Measurements from ENCODE around the gene NMUR1.

Gene NMUR1

DNA sequence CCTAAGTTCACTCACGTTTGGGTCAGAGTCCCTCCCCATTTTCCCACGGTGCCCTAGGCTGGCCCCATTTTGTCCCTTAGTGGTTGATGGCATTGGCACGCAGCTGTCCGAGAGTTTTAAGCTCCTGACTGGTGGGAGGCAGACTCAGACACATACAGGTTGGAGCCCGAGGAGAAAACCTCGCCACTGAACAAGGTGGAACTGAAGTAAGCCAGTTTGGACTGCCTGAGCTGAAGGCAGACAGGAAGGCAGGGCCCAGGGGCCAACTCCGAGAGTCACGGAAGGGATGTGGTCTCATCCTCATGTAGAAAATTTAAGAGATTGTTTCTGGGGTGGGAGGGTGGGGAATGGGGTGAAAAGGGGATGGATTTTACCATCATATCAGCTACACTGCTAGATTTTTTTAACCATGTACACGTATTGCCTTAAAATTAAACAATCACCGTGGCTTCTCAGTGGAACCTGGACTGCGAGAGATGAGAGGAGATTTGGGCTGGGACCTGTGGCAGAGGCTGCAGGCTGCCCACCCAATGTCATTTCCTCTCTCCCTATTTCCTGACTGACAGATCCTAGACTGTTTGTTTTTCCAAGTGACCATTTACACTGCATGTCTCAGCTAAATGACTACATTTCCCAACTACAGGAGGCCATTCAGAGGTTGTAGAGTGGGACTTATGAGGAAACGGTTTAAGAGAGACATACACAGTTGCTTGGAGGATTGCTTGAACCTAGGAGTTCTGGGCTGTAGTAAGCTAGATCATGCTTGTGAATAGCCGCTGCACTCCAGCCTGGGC lies 19.4 kb upstream of the NMUR1 start:
- WGBS, 2 experiments (ENCODE audit: insufficient coverage in 2 of 2): 75 to 78% methylated on average over 5 to 11 of the region's 13 CpGs
- Histone ChIP-seq H3K9me3 (ENCODE audit: control insufficient read depth, low read length) (peaks cover 13% of the 10 kb centered on the region), H3K27ac (ENCODE audit: low read depth, low read length, severe bottlenecking) (no peak overlapping the region), H3K4me1 (ENCODE audit: control insufficient read depth, insufficient read depth, low read length, poor library complexity, severe bottlenecking) (no peaks in the 10 kb centered on the region), H3K4me3 (ENCODE audit: extremely low read depth, insufficient read depth, low read length, poor library complexity, severe bottlenecking) (no peak overlapping the region), H3K36me3 (ENCODE audit: control insufficient read depth, insufficient read depth, low read length) (no peaks in the 10 kb centered on the region)

DNA sequence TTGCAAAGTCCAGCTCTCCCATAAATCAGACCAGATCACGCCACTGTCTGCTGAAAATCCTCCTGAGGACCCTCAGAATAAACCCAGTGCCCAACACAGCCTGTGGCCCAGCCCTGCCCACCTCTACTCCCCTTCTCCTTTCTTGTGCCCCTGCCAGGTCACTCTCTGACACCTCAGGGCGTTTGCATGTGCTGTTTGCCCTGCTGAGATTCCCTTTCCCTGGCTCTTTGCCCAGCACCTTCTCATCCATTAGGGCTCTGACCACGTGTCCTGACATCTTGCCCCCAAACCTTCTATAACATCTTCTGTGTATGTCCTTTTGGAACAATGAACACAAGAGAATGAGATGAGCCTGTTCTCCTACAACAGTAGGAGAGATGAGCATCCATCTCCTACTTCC lies 18.5 kb upstream of the NMUR1 start:
- H3K9me3 ChIP-seq (ENCODE audit: control insufficient read depth, low read length): peaks cover 13% of the 10 kb centered on the region
- H3K27ac ChIP-seq (ENCODE audit: low read depth, low read length, severe bottlenecking): no peak overlapping the region
- no peak overlapping the region for H3K4me3 ChIP-seq (ENCODE audit: extremely low read depth, insufficient read depth, low read length, poor library complexity, severe bottlenecking)
- 70 to 78% methylated on average over 3 of the region's 3 CpGs for WGBS, 2 experiments (ENCODE audit: insufficient coverage in 2 of 2)
- no peaks in the 10 kb centered on the region for H3K36me3 ChIP-seq (ENCODE audit: control insufficient read depth, insufficient read depth, low read length)
- no peaks in the 10 kb centered on the region for H3K4me1 ChIP-seq (ENCODE audit: control insufficient read depth, insufficient read depth, low read length, poor library complexity, severe bottlenecking)

DNA sequence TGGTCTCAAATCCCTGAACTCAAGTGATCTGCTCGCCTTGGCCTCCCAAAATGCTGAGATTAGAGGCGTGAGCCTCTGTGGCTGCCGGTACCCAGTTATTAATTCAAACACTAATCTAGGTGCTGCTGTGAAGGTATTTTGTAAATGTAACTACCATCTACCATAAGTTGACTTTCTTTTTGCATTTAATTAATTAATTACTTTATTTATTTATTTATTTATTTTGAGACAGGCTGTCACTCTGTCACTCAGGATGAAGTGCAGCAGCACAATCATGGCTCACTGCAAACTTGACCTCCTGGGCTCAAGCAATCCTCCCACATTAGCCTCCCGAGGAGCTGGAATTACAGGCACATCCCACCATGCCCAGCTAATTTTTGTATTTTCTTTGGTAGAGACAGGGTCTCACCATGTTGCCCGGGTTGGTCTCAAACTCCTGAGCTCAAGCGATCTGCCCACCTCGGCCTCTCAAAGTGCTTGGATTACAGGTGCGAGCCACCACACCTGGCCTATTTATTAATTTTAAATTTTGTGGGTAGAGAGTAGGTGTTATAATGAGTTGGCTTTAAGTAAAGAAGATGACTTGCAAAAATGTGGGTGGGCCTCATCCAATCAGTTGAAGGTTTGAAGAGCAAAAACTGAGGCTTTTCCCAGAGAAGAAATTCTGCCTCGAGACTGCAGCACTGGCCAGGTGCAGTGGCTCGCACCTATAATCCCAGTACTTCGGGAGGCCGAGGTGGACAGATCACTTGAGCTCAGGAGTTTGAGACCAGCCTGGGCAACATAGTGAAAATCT lies 17.3 kb upstream of the NMUR1 start:
- Histone ChIP-seq H3K4me3 (ENCODE audit: extremely low read depth, insufficient read depth, low read length, poor library complexity, severe bottlenecking) (no peak overlapping the region), H3K36me3 (ENCODE audit: control insufficient read depth, insufficient read depth, low read length) (no peaks in the 10 kb centered on the region), H3K27ac (ENCODE audit: low read depth, low read length, severe bottlenecking) (no peak overlapping the region), H3K9me3 (ENCODE audit: control insufficient read depth, low read length) (peaks cover 2% of the 10 kb centered on the region), H3K4me1 (ENCODE audit: control insufficient read depth, insufficient read depth, low read length, poor library complexity, severe bottlenecking) (no peaks in the 10 kb centered on the region)
- WGBS, 2 experiments (ENCODE audit: insufficient coverage in 2 of 2): 82 to 93% methylated on average over 9 to 10 of the region's 12 CpGs

DNA sequence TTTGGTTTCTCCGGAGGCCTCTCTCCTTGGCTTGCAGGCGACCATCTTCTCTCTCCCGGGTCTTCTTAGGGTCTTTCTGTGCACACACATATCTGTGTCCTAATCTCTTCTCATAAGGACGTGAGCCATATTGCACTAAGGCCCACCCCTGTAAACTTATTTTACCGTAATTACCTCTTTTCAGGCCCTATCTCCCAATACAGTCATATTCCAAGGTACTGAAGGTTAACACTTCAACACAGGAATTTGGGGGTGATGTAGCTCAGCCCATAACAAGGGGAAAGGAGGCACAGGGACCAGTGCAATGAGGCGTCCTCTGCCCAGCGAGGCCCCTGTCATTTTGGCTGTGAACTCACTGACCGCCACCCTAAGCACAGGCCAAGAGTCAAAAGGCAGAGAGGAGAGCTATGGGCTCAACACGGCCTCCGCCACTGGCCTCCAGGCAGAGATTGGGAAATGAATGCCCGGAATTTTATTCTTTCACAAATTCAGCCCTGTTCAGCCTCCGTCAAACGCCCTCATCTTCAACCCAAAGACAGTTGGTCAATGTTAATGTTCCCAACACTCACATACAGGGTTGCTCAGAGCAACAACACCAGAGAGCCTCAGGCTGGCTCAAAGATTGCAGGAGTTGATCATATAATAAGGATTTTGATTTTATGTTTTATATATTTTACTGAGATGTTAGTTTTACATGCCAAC lies 15.9 kb upstream of the NMUR1 start:
- 88 to 89% methylated on average over 4 to 12 of the region's 13 CpGs for WGBS, 2 experiments (ENCODE audit: insufficient coverage in 2 of 2)
- Histone ChIP-seq H3K4me3 (ENCODE audit: extremely low read depth, insufficient read depth, low read length, poor library complexity, severe bottlenecking) (no peak overlapping the region), H3K4me1 (ENCODE audit: control insufficient read depth, insufficient read depth, low read length, poor library complexity, severe bottlenecking) (no peaks in the 10 kb centered on the region), H3K36me3 (ENCODE audit: control insufficient read depth, insufficient read depth, low read length) (no peaks in the 10 kb centered on the region), H3K9me3 (ENCODE audit: control insufficient read depth, low read length) (no peaks in the 10 kb centered on the region), H3K27ac (ENCODE audit: low read depth, low read length, severe bottlenecking) (no peak overlapping the region)

DNA sequence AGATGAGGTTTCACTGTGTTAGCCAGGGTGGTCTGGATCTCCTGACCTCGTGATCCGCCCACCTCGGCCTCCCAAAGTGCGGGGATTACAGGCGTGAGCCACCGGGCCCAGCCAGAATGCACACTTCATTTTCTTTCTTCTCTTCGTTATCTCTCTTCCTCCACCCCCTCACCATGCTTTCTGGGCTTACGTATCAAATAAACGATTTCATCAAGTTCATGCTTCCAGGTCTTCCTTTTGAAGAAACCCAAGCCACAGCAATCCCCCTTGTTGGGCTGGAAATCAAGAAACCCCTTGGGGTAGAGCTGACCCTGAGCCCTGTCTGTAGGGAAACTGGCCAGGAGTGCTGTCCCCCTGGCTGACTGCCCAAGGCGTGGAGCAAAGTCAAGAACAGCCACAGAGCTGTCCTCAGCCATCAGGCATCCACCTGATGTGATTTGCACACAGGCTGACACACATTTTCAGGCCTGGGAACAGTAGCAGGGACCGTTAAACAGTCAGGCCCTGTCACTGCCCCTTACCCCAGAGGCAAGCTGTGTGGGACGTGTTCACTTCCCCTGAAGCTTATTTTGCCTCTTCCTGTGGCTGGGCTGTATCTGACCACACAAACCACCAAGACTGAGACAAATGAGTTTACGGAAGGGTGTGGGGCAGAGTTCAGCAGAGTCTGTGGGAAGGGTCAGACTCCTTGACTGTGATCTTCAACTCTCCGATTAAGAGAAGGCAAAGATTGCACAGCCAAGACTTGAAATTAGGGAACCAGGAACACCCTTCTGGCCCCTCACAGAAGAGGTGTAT lies 15.1 kb upstream of the NMUR1 start:
- Histone ChIP-seq H3K4me3 (ENCODE audit: extremely low read depth, insufficient read depth, low read length, poor library complexity, severe bottlenecking) (no peak overlapping the region), H3K9me3 (ENCODE audit: control insufficient read depth, low read length) (no peaks in the 10 kb centered on the region), H3K27ac (ENCODE audit: low read depth, low read length, severe bottlenecking) (no peak overlapping the region), H3K36me3 (ENCODE audit: control insufficient read depth, insufficient read depth, low read length) (no peaks in the 10 kb centered on the region), H3K4me1 (ENCODE audit: control insufficient read depth, insufficient read depth, low read length, poor library complexity, severe bottlenecking) (no peaks in the 10 kb centered on the region)
- 90 to 92% methylated on average over 10 to 14 of the region's 14 CpGs for WGBS, 2 experiments (ENCODE audit: insufficient coverage in 2 of 2)

DNA sequence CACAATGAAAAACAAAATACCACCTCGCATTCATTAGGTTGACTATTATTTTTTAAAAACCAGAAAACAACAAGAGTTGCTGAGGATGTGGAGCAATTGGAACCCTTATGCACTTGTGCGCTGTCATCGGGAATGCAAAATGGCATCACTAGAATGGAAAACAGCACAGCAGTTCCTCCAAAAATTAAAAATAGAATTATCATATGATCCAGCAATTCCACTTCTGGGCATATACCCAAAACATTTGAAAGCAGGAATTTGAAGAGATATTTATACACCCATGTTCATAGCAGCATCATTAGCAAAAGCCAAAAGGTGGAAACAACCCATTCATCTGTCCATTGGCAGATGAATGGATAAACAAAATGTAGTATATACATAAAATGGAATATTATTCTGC lies 11.9 kb upstream of the NMUR1 start:
- Histone ChIP-seq H3K27ac (ENCODE audit: low read depth, low read length, severe bottlenecking) (no peak overlapping the region), H3K36me3 (ENCODE audit: control insufficient read depth, insufficient read depth, low read length) (no peaks in the 10 kb centered on the region)
- WGBS, 2 experiments (ENCODE audit: insufficient coverage in 2 of 2): 100% methylated on average over 2 of the region's 3 CpGs

DNA sequence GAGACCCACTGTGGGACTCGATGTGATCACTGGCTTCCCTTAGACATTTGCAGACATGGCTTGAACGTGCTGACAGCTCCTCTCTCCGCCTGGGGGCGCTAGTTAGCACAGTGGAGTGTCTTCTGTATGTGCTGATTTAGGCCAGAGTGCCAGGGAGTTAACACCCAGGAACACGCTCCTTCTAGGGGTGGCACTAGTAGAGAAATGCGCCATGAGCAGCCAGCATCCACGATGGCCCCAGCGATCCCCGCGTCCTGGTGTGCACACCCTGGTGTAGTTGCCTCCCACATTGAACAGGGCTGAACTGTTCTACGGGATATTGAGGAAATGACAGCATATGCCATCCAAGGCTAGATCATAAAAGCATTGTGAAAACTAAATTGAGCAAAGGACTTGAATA lies 11.4 kb upstream of the NMUR1 start:
- H3K4me3 ChIP-seq (ENCODE audit: extremely low read depth, insufficient read depth, low read length, poor library complexity, severe bottlenecking): no peak overlapping the region
- H3K36me3 ChIP-seq (ENCODE audit: control insufficient read depth, insufficient read depth, low read length): no peaks in the 10 kb centered on the region
- WGBS, 2 experiments (ENCODE audit: insufficient coverage in 2 of 2): 70 to 77% methylated on average over 10 of the region's 11 CpGs
- H3K9me3 ChIP-seq (ENCODE audit: control insufficient read depth, low read length): no peaks in the 10 kb centered on the region
- no peaks in the 10 kb centered on the region for H3K4me1 ChIP-seq (ENCODE audit: control insufficient read depth, insufficient read depth, low read length, poor library complexity, severe bottlenecking)
- no peak overlapping the region for H3K27ac ChIP-seq (ENCODE audit: low read depth, low read length, severe bottlenecking)

More for the DNA sequence above, 11.9 kb upstream of the NMUR1 start:
- Histone ChIP-seq H3K9me3 (ENCODE audit: control insufficient read depth, low read length) (no peaks in the 10 kb centered on the region), H3K4me1 (ENCODE audit: control insufficient read depth, insufficient read depth, low read length, poor library complexity, severe bottlenecking) (no peaks in the 10 kb centered on the region), H3K4me3 (ENCODE audit: extremely low read depth, insufficient read depth, low read length, poor library complexity, severe bottlenecking) (no peak overlapping the region)

DNA sequence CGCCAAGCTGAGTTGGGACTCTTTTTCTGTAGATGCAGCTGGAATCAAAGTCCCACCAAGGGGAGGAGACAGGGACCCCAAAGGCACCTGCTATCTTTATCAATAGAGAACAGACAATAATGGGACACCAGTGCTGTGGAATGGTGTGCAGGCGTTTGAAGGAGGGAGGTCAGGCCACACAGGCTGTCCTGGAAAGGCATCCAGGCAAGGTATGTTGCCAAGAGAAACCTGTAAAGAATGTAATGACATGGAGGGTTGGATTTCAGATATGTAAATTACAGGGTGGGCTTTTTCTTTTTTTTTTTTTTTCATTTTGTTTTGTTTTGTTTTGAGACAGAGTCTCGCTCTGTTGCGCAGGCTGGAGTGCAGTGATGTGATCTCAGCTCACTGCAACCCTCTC lies 9.7 kb upstream of the NMUR1 start:
- Histone ChIP-seq H3K4me1 (ENCODE audit: control insufficient read depth, insufficient read depth, low read length, poor library complexity, severe bottlenecking) (no peaks in the 10 kb centered on the region), H3K36me3 (ENCODE audit: control insufficient read depth, insufficient read depth, low read length) (no peaks in the 10 kb centered on the region), H3K4me3 (ENCODE audit: extremely low read depth, insufficient read depth, low read length, poor library complexity, severe bottlenecking) (no peak overlapping the region), H3K27ac (ENCODE audit: low read depth, low read length, severe bottlenecking) (no peak overlapping the region), H3K9me3 (ENCODE audit: control insufficient read depth, low read length) (no peaks in the 10 kb centered on the region)
- WGBS, 2 experiments (ENCODE audit: insufficient coverage in 2 of 2): 81 to 92% methylated on average over 2 to 4 of the region's 4 CpGs

DNA sequence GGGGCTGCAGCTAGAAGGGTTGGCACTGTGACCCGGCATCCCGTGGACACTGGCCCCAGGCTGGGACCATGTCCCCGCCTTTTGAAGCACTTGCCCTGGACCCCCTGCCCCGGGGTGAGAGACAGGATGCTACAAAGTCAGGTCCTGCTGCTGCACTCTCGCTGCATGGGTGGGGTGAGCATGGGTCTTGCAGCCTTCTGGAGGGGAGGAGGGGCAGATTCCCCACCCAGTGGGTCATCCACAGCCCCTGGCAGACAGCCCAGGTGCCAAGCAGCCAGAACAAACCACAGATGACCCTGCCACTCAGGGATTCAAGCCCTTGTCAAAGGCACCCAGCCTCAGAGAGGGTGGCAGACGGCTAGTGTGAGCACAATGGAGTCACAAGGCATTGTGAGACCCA lies 5.7 kb upstream of the NMUR1 start:
- Histone ChIP-seq H3K4me3 (ENCODE audit: extremely low read depth, insufficient read depth, low read length, poor library complexity, severe bottlenecking) (no peak overlapping the region), H3K27ac (ENCODE audit: low read depth, low read length, severe bottlenecking) (no peak overlapping the region), H3K9me3 (ENCODE audit: control insufficient read depth, low read length) (no peaks in the 10 kb centered on the region), H3K4me1 (ENCODE audit: control insufficient read depth, insufficient read depth, low read length, poor library complexity, severe bottlenecking) (no peaks in the 10 kb centered on the region), H3K36me3 (ENCODE audit: control insufficient read depth, insufficient read depth, low read length) (no peaks in the 10 kb centered on the region)
- 86 to 96% methylated on average over 4 to 5 of the region's 6 CpGs for WGBS, 2 experiments (ENCODE audit: insufficient coverage in 2 of 2)

DNA sequence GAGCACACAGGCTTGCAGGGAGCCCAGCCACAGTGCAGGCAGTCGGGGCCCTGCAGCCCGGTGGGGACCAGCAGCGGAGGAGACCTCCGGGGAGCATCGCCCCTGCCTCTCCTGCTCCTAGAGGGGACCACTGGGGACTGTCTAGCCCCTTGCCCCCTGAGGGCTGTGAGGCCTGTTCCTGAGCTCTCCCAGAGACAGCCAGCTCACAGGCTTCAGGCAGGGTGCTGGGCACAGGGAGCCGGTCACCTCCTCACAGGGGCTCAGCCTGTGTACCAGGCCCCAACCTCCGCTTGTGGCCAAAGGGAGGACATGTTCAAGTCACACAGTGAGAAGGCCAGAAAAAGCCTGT lies 3.5 kb upstream of the NMUR1 start:
- H3K4me1 ChIP-seq (ENCODE audit: control insufficient read depth, insufficient read depth, low read length, poor library complexity, severe bottlenecking): no peaks in the 10 kb centered on the region

More for the DNA sequence above, 3.5 kb upstream of the NMUR1 start:
- Histone ChIP-seq H3K36me3 (ENCODE audit: control insufficient read depth, insufficient read depth, low read length) (no peaks in the 10 kb centered on the region), H3K9me3 (ENCODE audit: control insufficient read depth, low read length) (no peaks in the 10 kb centered on the region), H3K27ac (ENCODE audit: low read depth, low read length, severe bottlenecking) (no peak overlapping the region), H3K4me3 (ENCODE audit: extremely low read depth, insufficient read depth, low read length, poor library complexity, severe bottlenecking) (no peak overlapping the region)
- 89 to 93% methylated on average over 7 of the region's 7 CpGs for WGBS, 2 experiments (ENCODE audit: insufficient coverage in 2 of 2)
